OCI-LY7 (cell line): ENCODE results near the gene PSENEN. TPM values are rescaled to one million over a fixed set of nuclear protein-coding genes. Genes with fewer than 3 reads are reported as not detected.

Experiments
- Bru-seq: library from RNA; stranded (reverse); fragments of 400-500 nt; gene quantifications from one replicate; lab custom pipeline; 2021; lab: Mats Ljungman, UMichigan
- BruChase-seq, 2 experiments: library from RNA; stranded (reverse); fragments of 400-500 nt; gene quantifications; one replicate each; lab custom pipeline; 2021; lab: Mats Ljungman, UMichigan
- BruUV-seq: library from RNA; stranded (reverse); fragments of 400-500 nt; replicated peaks from 2 replicates; lab custom pipeline; 2021; lab: Mats Ljungman, UMichigan
- CTCF ChIA-PET: fragments of 300-600 bp; sonication (Branson Sonifier 250); formaldehyde crosslinking; loops from one replicate; lab custom pipeline; 2022; ENCODE audit warnings: antibody characterized with exemption; ENCODE audit not compliant: unreplicated experiment; lab: Charles Lee
- POLR2A ChIA-PET: fragments of 300-600 bp; sonication (Branson Sonifier 250); formaldehyde crosslinking; loops from one replicate; lab custom pipeline; 2022; ENCODE audit warnings: antibody characterized with exemption; lab: Charles Lee
- DNase-seq: peaks from one replicate; pipeline ENCODE4 v3.0.0-alpha.2; 2015; ENCODE audit warnings: low spot score
- H2AFZ ChIP-seq: fragments of 200-600 bp; sonication (generic), shearing (Covaris generic); 2 replicates; pipeline ENCODE4 v1.6.1; 2014; ENCODE audit warnings: mild to moderate bottlenecking, antibody characterized with exemption, low read length, moderate library complexity
- H3K27ac ChIP-seq: fragments of 200-600 bp; sonication (generic); 2 replicates; pipeline ENCODE4 v1.5.1; 2014; ENCODE audit warnings: mixed run types, low read depth, mild to moderate bottlenecking, moderate library complexity, low read length, inconsistent platforms; ENCODE audit not compliant: poor library complexity, severe bottlenecking
- H3K36me3 ChIP-seq: fragments of 200-600 bp; sonication (generic); 2 replicates; pipeline ENCODE4 v1.6.1; 2014; ENCODE audit warnings: mild to moderate bottlenecking, antibody characterized with exemption, low read length, moderate library complexity, mixed read lengths; ENCODE audit not compliant: insufficient read depth
- H3K4me1 ChIP-seq: fragments of 200-600 bp; sonication (generic); 2 replicates; pipeline ENCODE4 v1.5.1; 2014; ENCODE audit warnings: mild to moderate bottlenecking, low read length; ENCODE audit not compliant: insufficient read depth, poor library complexity, severe bottlenecking
- H3K4me2 ChIP-seq: fragments of 200-600 bp; sonication (generic); 2 replicates; pipeline ENCODE4 v1.6.1; 2014; ENCODE audit warnings: mild to moderate bottlenecking, low read length
- H3K4me3 ChIP-seq: fragments of 200-600 bp; sonication (generic); 2 replicates; pipeline ENCODE4 v1.5.1; 2014; ENCODE audit warnings: mild to moderate bottlenecking, low read depth, low read length; ENCODE audit not compliant: poor library complexity, severe bottlenecking
- H3K79me2 ChIP-seq: fragments of 200-600 bp; sonication (generic); 2 replicates; pipeline ENCODE4 v1.6.1; 2016; ENCODE audit warnings: low read depth, mild to moderate bottlenecking, low read length, moderate library complexity, mixed read lengths; ENCODE audit not compliant: insufficient read depth
- H3K9me2 ChIP-seq: fragments of 200-600 bp; sonication (generic); 2 replicates; pipeline ENCODE4 v1.6.1; 2016; ENCODE audit warnings: mild to moderate bottlenecking, low read length, mixed read lengths; ENCODE audit not compliant: insufficient read depth
- H3K9me3 ChIP-seq: fragments of 200-600 bp; sonication (generic); 2 replicates; pipeline ENCODE4 v1.6.1; 2014; ENCODE audit warnings: mild to moderate bottlenecking, mixed run types, low read length, mixed read lengths
- H4K20me1 ChIP-seq: fragments of 200-600 bp; sonication (generic); 2 replicates; pipeline ENCODE4 v1.6.1; 2014; ENCODE audit warnings: mild to moderate bottlenecking, antibody characterized with exemption, low read length, moderate library complexity, mixed read lengths; ENCODE audit not compliant: insufficient read depth
- EZH2phosphoT487 ChIP-seq: fragments of 200-600 bp; sonication (generic); IDR thresholded peaks from 2 replicates; pipeline ENCODE4 v1.6.1; 2018; ENCODE audit warnings: low read depth, borderline replicate concordance, mild to moderate bottlenecking, mixed run types, antibody characterized with exemption, low read length, moderate library complexity, mixed read lengths
- intact Hi-C: fragments of 100-400 bp; cut with micrococcal nuclease; formaldehyde crosslinking; loops from one replicate; pipeline ENCODE4 v1.10.0; 2022; ENCODE audit not compliant: unreplicated experiment
- long read RNA-seq: library from polyadenylated mRNA; stranded (forward); transcript quantifications from one replicate; pipeline ENCODE4 v2.0.0, GENCODE V29; 2022
- total RNA-seq, 2 experiments: library from RNA; depleted of rRNA in 1 of 2; stranded (reverse); fragments of >200 nt in 1 of 2; shearing (Covaris generic) in 1 of 2; gene quantifications; 2 replicates each; pipeline ENCODE4 v1.2.3, GENCODE V29; 2014 to 2022
- TF ChIP-seq, protein P1 (sequence below): fragments of 200-600 bp; sonication (generic); conservative IDR thresholded peaks from 2 replicates; pipeline ENCODE4 v1.5.1; 2014; ENCODE audit warnings: mild to moderate bottlenecking, antibody characterized with exemption, low read length, moderate library complexity, mixed read lengths

Gene PSENEN, protein sequence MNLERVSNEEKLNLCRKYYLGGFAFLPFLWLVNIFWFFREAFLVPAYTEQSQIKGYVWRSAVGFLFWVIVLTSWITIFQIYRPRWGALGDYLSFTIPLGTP
- 20.8 and 25.7 TPM in 2 replicates for total RNA-seq (2014; rRNA removed; shearing (Covaris generic))
- total RNA-seq (2022): 51.0 and 53.7 TPM in 2 replicates
- percentile 75 among the genes with signal in this experiment for Bru-seq, nascent RNA
- BruChase-seq, experiment 1, labeled RNA remaining after a 6-hour chase: percentile 90 among the genes with signal in this experiment
- percentile 77 among the genes with signal in this experiment for BruChase-seq, experiment 2, labeled RNA remaining after a 2-hour chase
- long read RNA-seq, transcript PSENEN-202 (4 exons, 1,661 nt): major isoform, 44 of 51 reads
- long read RNA-seq, partial matches to known transcripts: 2 of 51 reads
- long read RNA-seq, other reads (novel, unspliced or antisense): 0 of 51 reads

DNA sequence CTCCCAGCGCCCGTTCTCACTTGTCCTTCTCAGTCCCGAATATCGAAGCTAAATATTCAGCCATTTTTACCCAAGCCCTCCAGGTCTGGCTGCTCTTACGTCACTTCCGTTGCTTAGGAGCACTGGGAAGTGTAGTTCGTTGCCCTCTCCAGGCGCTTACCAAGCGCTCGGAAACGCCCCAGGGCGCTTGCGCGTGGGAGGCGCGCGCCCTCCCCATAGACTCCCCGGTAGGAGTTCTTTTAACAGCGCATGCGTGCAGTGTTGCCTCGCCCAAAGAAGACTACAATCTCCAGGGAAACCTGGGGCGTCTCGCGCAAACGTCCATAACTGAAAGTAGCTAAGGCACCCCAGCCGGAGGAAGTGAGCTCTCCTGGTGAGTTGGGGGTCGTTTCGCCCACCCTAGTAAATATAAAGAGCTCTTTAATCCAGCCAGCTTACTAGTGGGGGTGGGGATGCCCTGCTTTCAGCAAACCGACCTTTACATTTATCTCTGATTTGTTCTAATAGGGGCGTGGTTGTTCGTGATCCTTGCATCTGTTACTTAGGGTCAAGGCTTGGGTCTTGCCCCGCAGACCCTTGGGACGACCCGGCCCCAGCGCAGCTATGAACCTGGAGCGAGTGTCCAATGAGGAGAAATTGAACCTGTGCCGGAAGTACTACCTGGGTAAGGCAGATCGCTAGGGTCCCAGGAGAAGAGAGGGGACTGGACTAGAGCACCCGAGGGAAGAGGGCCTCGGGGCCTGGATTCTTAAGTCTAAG, at the start of gene PSENEN, which contains the start of gene U2AF1L4:
PSENEN (plus strand) TSS at position 324 of the 759 bp plus-strand sequence; CDS start at position 604, 280 bp downstream.
U2AF1L4 (minus strand) TSS at position 91 of the 759 bp plus-strand sequence; CDS start at position 64, 27 bp downstream.
- H3K4me2 ChIP-seq: peak within 1 kb of the TSS; percentile 86
- H3K4me3 ChIP-seq: peak within 1 kb of the TSS; percentile 78
- peak within 1 kb of the TSS; percentile 57; the same call in 1 of the 2 replicates for H2AFZ ChIP-seq
- CTCF ChIA-PET: no interaction called here
- POLR2A ChIA-PET: interaction anchor here (0.5 to 2.3 kb wide), 8 partner anchors 34 to 608 kb away, joined by 3 to 9 read pairs (median 3); partner anchors contain the start of genes ALKBH6 and COX6B1
- no peaks in the 10 kb centered on the region for H3K9me3 ChIP-seq
- H3K27ac ChIP-seq: peak within 1 kb of the TSS; percentile 86
- H4K20me1 ChIP-seq: no peaks in the 10 kb centered on the region
- no peaks in the 10 kb centered on the region for H3K9me2 ChIP-seq
- peak; percentile 100 for DNase-seq
- BruUV-seq: TSS peak; percentile 81
- intact Hi-C loops: loop anchor here (10.0 kb wide), 1 partner anchor 1311 kb away; no protein-coding TSS in a partner anchor
- TF ChIP-seq, protein P1, sequence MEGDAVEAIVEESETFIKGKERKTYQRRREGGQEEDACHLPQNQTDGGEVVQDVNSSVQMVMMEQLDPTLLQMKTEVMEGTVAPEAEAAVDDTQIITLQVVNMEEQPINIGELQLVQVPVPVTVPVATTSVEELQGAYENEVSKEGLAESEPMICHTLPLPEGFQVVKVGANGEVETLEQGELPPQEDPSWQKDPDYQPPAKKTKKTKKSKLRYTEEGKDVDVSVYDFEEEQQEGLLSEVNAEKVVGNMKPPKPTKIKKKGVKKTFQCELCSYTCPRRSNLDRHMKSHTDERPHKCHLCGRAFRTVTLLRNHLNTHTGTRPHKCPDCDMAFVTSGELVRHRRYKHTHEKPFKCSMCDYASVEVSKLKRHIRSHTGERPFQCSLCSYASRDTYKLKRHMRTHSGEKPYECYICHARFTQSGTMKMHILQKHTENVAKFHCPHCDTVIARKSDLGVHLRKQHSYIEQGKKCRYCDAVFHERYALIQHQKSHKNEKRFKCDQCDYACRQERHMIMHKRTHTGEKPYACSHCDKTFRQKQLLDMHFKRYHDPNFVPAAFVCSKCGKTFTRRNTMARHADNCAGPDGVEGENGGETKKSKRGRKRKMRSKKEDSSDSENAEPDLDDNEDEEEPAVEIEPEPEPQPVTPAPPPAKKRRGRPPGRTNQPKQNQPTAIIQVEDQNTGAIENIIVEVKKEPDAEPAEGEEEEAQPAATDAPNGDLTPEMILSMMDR: no peak
- no peak for TF ChIP-seq EZH2phosphoT487
- H3K4me1 ChIP-seq: peaks cover 55% of the 10 kb centered on the region
- no peaks in the 10 kb centered on the region; the same call in 1 of the 2 replicates for H3K36me3 ChIP-seq
- peaks cover 14% of the 10 kb centered on the region; the same call in 1 of the 2 replicates for H3K79me2 ChIP-seq

DNA sequence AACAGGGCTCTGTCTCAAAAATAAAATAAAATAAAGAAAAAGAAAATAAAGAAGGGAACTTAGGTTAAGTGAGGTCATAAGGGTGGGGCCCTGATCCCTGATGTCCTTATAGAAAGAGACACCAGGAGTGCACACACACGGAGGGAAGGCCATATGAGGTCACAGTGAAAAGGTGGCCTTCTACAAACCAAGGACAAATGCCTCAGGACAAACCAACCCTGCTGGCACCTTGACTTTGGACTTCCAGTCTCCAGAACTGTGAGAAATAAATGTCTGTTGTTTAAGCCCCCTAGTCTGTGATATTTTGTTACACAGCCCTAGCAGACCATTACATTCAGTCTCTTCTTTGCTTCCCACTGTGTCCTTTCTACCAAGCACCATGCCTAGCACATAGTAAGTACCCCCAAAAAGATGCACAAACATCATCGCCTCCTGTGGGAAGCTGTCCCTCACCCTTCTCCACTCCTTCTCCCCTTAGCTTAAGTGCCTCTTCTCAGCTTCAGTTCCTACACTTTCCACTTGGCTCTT, 49.5 kb upstream of the PSENEN start:
- no TSS peak for BruUV-seq
- H3K27ac ChIP-seq: no peak overlapping the region
- no peaks in the 10 kb centered on the region for H3K36me3 ChIP-seq
- no peak overlapping the region for H3K4me2 ChIP-seq
- H4K20me1 ChIP-seq: no peaks in the 10 kb centered on the region
- H3K9me2 ChIP-seq: no peaks in the 10 kb centered on the region
- no peak overlapping the region for H2AFZ ChIP-seq
- H3K79me2 ChIP-seq: no peaks in the 10 kb centered on the region
- H3K4me3 ChIP-seq: no peak overlapping the region
- TF ChIP-seq EZH2phosphoT487: no peak
- TF ChIP-seq, protein P1: no peak
- intact Hi-C loops: no loop called here
- no peaks in the 10 kb centered on the region for H3K4me1 ChIP-seq
- H3K9me3 ChIP-seq: no peaks in the 10 kb centered on the region
- DNase-seq: no peak
- ChIA-PET CTCF (no interaction called here), POLR2A (no interaction called here)
